ENCODE results near the gene DMGDH.

DMGDH gene

DNA sequence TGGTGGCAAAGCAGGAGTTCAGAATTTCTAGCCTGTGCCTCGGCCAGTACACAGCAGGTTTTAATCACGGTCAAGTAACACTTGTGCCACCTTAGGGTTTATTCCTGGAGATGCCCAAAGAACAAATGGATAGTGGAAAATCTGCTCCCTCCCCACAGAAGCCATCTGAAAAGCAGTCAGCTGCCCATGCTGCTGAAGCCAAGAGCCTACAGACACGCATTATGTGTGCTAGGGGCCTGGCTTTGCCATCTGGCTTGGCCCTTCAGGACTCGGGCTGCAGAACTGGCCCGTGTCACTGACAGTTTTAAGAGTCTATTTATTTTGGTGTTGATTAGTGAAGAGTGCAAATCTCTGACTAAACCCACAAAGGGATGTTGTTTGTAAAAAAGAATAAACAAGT lies 95.5 kb downstream of the DMGDH start:
- no peak for DNase-seq (ENCODE audit: low spot score)

DNA sequence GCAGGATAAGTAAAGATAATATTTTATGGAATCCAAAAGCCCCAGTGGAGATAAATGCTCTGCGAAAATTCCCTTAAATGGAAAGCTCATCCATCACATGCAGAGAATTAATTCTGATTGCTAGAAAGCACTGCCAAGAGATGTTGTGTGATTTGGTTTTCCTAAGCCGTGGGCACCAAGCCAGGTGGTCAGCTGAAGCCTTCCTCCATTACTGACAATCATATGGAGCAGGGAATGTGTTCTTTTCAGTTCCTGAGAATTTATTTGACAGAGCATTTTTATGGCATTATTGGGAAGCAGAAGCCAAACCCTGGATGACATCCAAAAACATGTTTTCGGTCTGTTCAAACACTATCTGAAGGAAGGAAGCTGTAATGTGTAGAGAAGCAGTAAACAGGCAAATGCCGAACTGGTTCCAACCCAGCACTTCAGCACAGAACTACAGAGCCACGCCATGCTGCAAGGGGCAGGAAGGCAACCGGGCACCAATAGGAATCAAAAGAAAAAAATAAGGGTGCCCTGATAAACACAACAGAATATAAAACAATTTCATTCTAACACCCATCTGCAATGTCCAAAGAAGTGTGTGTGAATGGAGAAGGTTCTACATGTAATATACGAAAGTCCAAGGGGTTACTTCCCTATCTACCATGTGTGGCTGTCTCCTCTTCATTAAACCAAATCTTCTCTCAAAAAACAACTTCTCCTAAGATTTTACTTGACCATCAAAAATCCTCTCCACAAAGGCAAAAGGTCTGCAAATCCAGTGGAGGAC lies 96.6 kb downstream of the DMGDH start:
- DNase-seq (ENCODE audit: low spot score): no peak

DNA sequence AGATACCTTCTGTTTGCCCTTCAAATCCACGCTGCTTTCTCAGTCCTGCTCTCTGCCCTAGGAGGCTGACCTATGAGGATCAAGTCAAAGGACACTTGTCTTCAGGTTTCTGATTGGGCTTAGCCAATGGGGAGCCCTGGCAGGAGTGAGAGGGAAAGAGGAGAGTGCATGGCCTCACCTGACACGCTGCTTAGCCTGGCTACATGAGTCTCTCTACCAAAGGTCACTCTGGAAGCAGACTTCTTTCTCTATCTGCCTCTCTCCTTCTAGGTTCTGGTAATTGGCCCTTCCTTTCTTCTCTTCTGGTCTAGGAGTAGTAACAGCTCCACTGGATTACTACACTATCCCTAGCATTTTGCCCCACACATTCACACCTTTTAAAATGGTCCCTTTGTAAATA lies 97.5 kb downstream of the DMGDH start:
- DNase-seq (ENCODE audit: low spot score): no peak

DNA sequence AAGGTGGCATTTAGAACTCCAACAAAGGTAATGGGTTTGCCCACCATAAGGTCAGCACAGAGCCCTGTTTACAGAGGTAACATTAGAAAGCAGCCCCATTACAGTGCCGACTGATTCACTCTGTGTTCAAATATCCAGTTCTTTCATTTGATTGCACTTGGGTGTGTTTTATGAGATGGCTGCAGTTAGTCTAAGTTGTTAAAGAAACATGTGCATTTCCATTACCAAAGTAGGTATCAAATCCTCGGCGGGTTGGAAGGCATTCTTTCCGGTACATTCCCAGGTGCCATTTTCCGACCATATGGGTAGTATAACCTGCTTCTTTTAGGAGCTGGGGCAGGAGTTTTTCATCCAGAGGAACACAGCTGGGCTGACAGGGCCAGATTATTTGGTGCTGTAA lies 100.7 kb downstream of the DMGDH start:
- no peak for DNase-seq (ENCODE audit: low spot score)

DNA sequence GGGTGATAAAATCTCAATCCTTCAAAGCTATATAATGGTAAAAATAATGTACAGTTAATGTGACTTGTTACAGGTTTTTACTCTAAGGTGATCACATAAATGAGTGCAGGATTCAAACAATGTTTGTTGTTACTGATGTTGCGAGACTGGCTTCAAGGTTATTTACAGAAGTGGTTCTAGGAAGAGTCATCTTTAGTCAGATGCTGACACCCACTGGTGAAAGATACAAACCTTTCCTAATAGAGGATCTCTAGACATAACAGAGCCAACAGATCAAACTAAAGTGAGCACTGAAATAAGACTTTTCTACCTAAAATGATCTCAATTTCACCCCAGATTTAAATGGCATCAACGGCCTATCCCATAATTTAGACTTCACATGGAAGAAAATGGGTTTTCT lies 104.6 kb downstream of the DMGDH start:
- DNase-seq (ENCODE audit: low spot score): no peak

DNA sequence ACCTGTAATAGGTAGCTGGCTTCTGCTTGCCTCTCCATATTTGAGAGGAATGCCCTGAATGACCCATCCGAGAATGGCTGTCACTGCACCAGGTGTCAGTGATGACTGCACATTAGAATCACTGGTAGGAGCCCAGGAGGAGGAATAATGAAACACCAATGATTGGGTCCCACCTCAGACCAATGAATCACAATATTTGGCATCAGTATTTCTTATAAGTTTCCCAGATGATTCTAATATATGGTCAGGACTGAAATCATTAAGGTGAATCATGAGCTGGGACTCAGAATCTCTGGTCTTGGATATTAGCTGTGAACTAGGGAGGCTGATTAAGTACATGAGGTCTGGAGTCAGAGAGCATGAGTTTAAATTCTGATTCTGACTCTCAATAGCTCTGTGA lies 107.7 kb downstream of the DMGDH start:
- DNase-seq (ENCODE audit: low spot score): no peak

DNA sequence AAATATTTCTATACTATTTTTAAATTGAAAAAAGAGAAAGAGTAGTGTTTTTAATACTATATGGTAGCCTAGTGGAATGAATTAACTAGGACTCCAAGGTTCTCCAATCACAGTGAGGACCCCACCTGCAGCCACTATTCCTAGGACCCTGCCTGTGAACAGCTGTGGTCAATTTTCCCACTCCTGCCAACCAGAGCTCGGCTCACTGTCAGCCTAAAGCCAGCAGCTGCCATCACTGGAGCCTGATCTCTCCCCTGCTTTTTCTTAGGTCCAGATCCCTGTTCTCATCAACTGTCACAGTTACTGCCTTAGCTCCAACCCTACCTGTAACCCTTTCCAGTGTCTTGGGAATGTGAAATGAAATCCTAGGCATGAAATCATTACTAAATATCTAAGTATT lies 109.7 kb downstream of the DMGDH start:
- no peak for DNase-seq (ENCODE audit: low spot score)

DNA sequence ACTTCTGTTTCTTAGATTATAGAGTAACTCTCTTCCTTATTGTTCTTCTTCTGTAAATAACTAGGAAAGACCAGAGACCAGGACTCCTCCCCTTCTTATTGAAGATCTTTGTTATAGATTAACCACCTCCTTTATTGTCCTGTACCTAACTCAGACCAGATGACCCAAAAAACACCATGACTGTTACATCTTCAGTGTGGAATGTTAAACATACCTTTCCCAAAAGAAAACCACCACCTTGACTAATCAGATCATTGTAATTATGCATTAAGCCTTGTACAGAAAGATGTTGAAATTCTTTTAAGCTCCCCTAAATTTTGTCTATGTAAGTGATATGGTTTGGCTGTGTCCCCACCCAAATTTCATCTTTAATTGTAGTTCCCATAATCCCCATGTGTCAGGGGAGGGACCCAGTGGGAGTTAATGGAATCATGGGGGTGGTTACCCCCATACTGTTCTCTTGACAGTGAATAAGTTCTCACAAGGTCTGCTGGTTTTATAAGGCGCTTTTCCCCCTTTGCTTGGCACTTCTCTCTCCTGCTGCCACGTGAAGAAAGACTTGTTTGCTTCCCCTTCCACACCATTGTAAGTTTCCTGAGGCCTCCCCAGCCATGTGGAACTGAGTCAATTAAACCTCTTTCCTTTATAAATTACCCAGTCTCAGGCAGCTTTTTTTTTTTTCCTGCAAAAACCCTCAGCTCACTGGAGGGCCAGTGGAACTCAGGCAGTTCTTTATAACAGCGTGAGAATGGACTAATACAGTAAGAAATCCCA lies 110.6 kb downstream of the DMGDH start:
- DNase-seq (ENCODE audit: low spot score): no peak

DNA sequence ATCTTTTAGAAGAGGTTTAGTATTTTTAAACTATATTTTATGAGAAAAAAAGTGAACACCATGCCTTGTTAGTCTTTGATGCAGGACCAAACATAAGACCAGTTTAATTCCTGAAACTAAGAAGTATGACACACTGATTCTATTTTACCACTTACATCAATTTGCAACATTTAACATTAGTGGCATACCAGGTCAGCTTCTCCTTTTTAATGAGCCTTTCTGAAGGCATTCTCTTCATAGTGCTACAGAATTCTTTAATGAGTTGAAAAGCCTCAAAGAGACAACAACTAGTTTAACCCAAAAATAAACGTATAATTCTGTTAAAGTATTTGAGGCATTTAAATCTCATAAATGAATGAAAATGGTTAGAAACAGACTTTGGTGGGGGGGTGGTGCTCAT lies 112.6 kb downstream of the DMGDH start:
- DNase-seq (ENCODE audit: low spot score): no peak

DNA sequence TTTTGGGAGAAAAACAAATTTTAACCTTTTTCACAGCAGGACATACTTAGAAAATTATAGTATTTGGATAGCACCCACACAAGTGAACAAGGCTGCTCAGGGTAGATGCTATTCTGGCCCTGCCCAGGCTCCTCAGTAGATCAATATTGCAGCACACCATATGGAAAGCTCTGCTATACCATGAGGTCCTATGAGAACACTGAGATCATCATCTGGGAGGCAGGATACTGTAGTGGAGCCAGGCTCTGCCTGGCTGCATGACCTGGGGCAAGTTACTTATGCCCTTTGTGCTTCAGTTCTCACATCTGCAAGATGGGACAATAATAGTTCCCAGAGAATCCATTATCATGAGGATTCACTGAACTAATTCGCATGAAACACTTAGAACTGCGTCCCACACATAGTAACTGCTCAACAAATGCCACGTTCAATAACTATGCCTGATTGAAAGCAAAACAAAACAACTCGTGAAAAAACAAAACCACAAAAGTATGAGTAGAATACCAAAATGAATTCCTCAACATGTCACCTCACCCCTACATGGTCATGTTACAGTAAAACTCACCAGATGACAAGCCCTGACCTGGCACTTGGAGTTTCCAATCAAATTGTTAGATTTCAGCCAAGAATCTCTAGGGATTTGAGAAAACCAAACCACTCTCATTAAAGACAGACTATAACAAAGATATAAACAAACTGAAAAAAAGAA lies 116.2 kb downstream of the DMGDH start:
- no peak for DNase-seq (ENCODE audit: low spot score)
